Astrocyte (in vitro differentiated cells and primary cell): ENCODE data around the gene UMODL1. TPM values are rescaled to one million over a fixed set of nuclear protein-coding genes. Genes with fewer than 3 reads are reported as not detected.

Experiments used
- DNase-seq: peaks from one replicate; pipeline ENCODE4 v3.0.0-alpha.2; 2010; ENCODE audit warnings: low read depth
- FAIRE-seq: peaks from 2 replicates; lab custom pipeline; 2011; peaks lifted over from hg19 to GRCh38; lab: Jason Lieb, UNC
- H2AFZ ChIP-seq: 2 replicates; pipeline ENCODE4 v1.6.0; 2012; ENCODE audit warnings: low read depth, low read length, inconsistent platforms
- H3K27ac ChIP-seq: 2 replicates; pipeline ENCODE4 v1.5.1; 2011; ENCODE audit warnings: low read depth, low read length, inconsistent platforms
- H3K27me3 ChIP-seq: 2 replicates; pipeline ENCODE4 v1.6.0; 2011; ENCODE audit warnings: low read length, inconsistent platforms; ENCODE audit not compliant: insufficient read depth
- H3K36me3 ChIP-seq: 2 replicates; pipeline ENCODE4 v1.5.1; 2011; ENCODE audit warnings: low read length, inconsistent platforms; ENCODE audit not compliant: insufficient read depth
- H3K4me1 ChIP-seq: 2 replicates; pipeline ENCODE4 v1.5.1; 2011; ENCODE audit warnings: low read length, inconsistent platforms; ENCODE audit not compliant: insufficient read depth
- H3K4me2 ChIP-seq: 2 replicates; pipeline ENCODE4 v1.6.0; 2012; ENCODE audit warnings: low read length, inconsistent platforms
- H3K4me3 ChIP-seq: 2 replicates; pipeline ENCODE4 v1.5.1; 2011; ENCODE audit warnings: low read depth, mild to moderate bottlenecking, low read length, inconsistent platforms; ENCODE audit not compliant: insufficient read depth
- H3K79me2 ChIP-seq: 2 replicates; pipeline ENCODE4 v1.6.0; 2012; ENCODE audit warnings: mild to moderate bottlenecking, low read length, inconsistent platforms; ENCODE audit not compliant: insufficient read depth
- H3K9ac ChIP-seq: 2 replicates; pipeline ENCODE4 v1.6.0; 2012; ENCODE audit warnings: mild to moderate bottlenecking, low read length, inconsistent platforms
- H3K9me3 ChIP-seq: 2 replicates; pipeline ENCODE4 v1.5.1; 2012; ENCODE audit warnings: low read depth, mild to moderate bottlenecking, low read length, inconsistent platforms; ENCODE audit not compliant: insufficient read depth
- H4K20me1 ChIP-seq: 2 replicates; pipeline ENCODE4 v1.6.0; 2012; ENCODE audit warnings: low read length, inconsistent platforms; ENCODE audit not compliant: insufficient read depth
- H3K27ac Mint-ChIP-seq: one replicate; pipeline ENCODE4 v1.8.0; 2021; ENCODE audit warnings: mild to moderate bottlenecking, mixed read lengths; ENCODE audit not compliant: unreplicated experiment
- H3K27me3 Mint-ChIP-seq: one replicate; pipeline ENCODE4 v1.8.0; 2021; ENCODE audit warnings: low read depth, mixed read lengths; ENCODE audit not compliant: unreplicated experiment
- H3K36me3 Mint-ChIP-seq: one replicate; pipeline ENCODE4 v1.8.0; 2021; ENCODE audit warnings: low read depth, mixed read lengths; ENCODE audit not compliant: unreplicated experiment
- H3K4me1 Mint-ChIP-seq: one replicate; pipeline ENCODE4 v1.8.0; 2021; ENCODE audit warnings: low read depth, mixed read lengths; ENCODE audit not compliant: unreplicated experiment
- H3K4me3 Mint-ChIP-seq: one replicate; pipeline ENCODE4 v1.8.0; 2021; ENCODE audit warnings: mild to moderate bottlenecking, moderate library complexity, mixed read lengths; ENCODE audit not compliant: unreplicated experiment
- H3K9me3 Mint-ChIP-seq: one replicate; pipeline ENCODE4 v1.8.0; 2021; ENCODE audit warnings: mild to moderate bottlenecking, mixed read lengths; ENCODE audit not compliant: unreplicated experiment
- CTCF ChIP-seq: IDR thresholded peaks from 2 replicates; pipeline ENCODE4 v1.5.1; 2011; ENCODE audit warnings: low read depth, mild to moderate bottlenecking, inconsistent platforms, low read length, moderate library complexity; ENCODE audit not compliant: insufficient read depth
- EZH2 ChIP-seq: IDR thresholded peaks from 2 replicates; pipeline ENCODE4 v1.6.1; 2012; ENCODE audit warnings: mild to moderate bottlenecking, low read length, inconsistent platforms; ENCODE audit not compliant: insufficient read depth
- total RNA-seq: library from RNA; stranded (reverse); gene quantifications from 2 replicates; pipeline ENCODE4 v1.2.1, GENCODE V29; 2021

The UMODL1 gene
- total RNA-seq, 1 donor from 2014 or later = not detected

GRCh38 chr21:42084079-42084478 lies 13.0 kb downstream of the UMODL1 start:
- TF ChIP-seq CTCF (no peak), EZH2 (no peak)
- peaks cover 20% of the 10 kb centered on the region for H3K27me3 Mint-ChIP-seq

GRCh38 chr21:42085246-42086077 lies 14.3 kb downstream of the UMODL1 start:
- H3K4me2 ChIP-seq = no peak overlapping the region
- H3K36me3 Mint-ChIP-seq = peaks cover 5% of the 10 kb centered on the region
- H3K9me3 Mint-ChIP-seq = no peaks in the 10 kb centered on the region
- H3K36me3 ChIP-seq = no peaks in the 10 kb centered on the region
- H3K9me3 ChIP-seq = no peaks in the 10 kb centered on the region
- peaks cover 20% of the 10 kb centered on the region for H3K27me3 Mint-ChIP-seq
- H2AFZ ChIP-seq = no peak overlapping the region
- H3K79me2 ChIP-seq = no peaks in the 10 kb centered on the region
- no peak overlapping the region for H3K4me3 Mint-ChIP-seq
- DNase-seq (no peak), FAIRE-seq (no peak)
- peaks cover 22% of the 10 kb centered on the region for H3K4me1 ChIP-seq
- no peak for TF ChIP-seq EZH2
- no peak for TF ChIP-seq CTCF
- no peak overlapping the region for H3K9ac ChIP-seq
- H3K4me3 ChIP-seq = no peak overlapping the region
- peaks cover 12% of the 10 kb centered on the region for H3K4me1 Mint-ChIP-seq
- H3K27ac ChIP-seq = no peak overlapping the region
- no peak overlapping the region for H3K27ac Mint-ChIP-seq
- H3K27me3 ChIP-seq = no peaks in the 10 kb centered on the region
- no peaks in the 10 kb centered on the region for H4K20me1 ChIP-seq

More at GRCh38 chr21:42084079-42084478, 13.0 kb downstream of the UMODL1 start:
- Mint-ChIP-seq H3K9me3 (no peaks in the 10 kb centered on the region), H3K4me1 (peaks cover 17% of the 10 kb centered on the region), H3K27ac (no peak overlapping the region), H3K4me3 (no peak overlapping the region), H3K36me3 (peaks cover 5% of the 10 kb centered on the region)
- Histone ChIP-seq H3K9ac (no peak overlapping the region), H3K27ac (no peak overlapping the region), H3K4me2 (no peak overlapping the region), H4K20me1 (no peaks in the 10 kb centered on the region), H3K4me3 (no peak overlapping the region), H2AFZ (no peak overlapping the region), H3K79me2 (no peaks in the 10 kb centered on the region), H3K9me3 (no peaks in the 10 kb centered on the region), H3K27me3 (no peaks in the 10 kb centered on the region), H3K4me1 (peaks cover 32% of the 10 kb centered on the region), H3K36me3 (no peaks in the 10 kb centered on the region)
- FAIRE-seq (no peak), DNase-seq (no peak)

GRCh38 chr21:42086969-42087368 lies 15.9 kb downstream of the UMODL1 start:
- Histone ChIP-seq H3K36me3 (no peaks in the 10 kb centered on the region), H4K20me1 (no peaks in the 10 kb centered on the region), H3K4me2 (no peak overlapping the region), H2AFZ (no peak overlapping the region), H3K9me3 (no peaks in the 10 kb centered on the region), H3K79me2 (no peaks in the 10 kb centered on the region), H3K27ac (no peak overlapping the region), H3K9ac (no peak overlapping the region), H3K27me3 (no peaks in the 10 kb centered on the region), H3K4me1 (peaks cover 7% of the 10 kb centered on the region), H3K4me3 (no peak overlapping the region)
- no peak for DNase-seq
- TF ChIP-seq EZH2 (no peak), CTCF (no peak)
- Mint-ChIP-seq H3K4me3 (no peak overlapping the region), H3K36me3 (peaks cover 5% of the 10 kb centered on the region), H3K27ac (no peak overlapping the region), H3K9me3 (peaks cover 4% of the 10 kb centered on the region), H3K27me3 (peaks cover 34% of the 10 kb centered on the region), H3K4me1 (peaks cover 4% of the 10 kb centered on the region)
- no peak for FAIRE-seq
